Measurements from ENCODE around the gene ROPN1L. TPM values are rescaled to one million over a fixed set of nuclear protein-coding genes. Genes with fewer than 3 reads are reported as not detected.

ROPN1L gene
- total and polyA plus RNA-seq, 2 of the 4 experiments (the other 2 are of a cell fraction): 0.34 to 0.36 TPM

- in situ Hi-C loops (cut with MboI; ENCODE audit: low sequenced_read_pairs): no loop called here
- Histone ChIP-seq H3K4ac (ENCODE audit: low read depth, low read length) (peak overlapping the region; percentile 69), H3K56ac (ENCODE audit: extremely low read depth, insufficient read depth, low read length) (peak overlapping the region; percentile 36; the same call in 1 of the 2 replicates), H4K20me1 (ENCODE audit: insufficient read depth, low read length) (no peaks in the 10 kb centered on the region), H2BK5ac (ENCODE audit: low read depth, low read length, poor library complexity, severe bottlenecking) (peak overlapping the region; percentile 89), H3K14ac (replicated peaks; ENCODE audit: low read depth, low read length) (0 out of 2 replicates have a peak overlapping the region, but pooled peaks have one; percentile 29), H4K8ac (ENCODE audit: low read depth in 2 of 2, low read length in 2 of 2) (peak overlapping the region; percentile 31 to 74; a peak in 3 of 4 replicates), H3K18ac (ENCODE audit: low read depth, low read length) (peak overlapping the region; percentile 36), H3K4me2 (ENCODE audit: low read depth, low read length) (no peak overlapping the region), H3K9me1 (ENCODE audit: insufficient read depth, low read length) (peaks cover 10% of the 10 kb centered on the region; the same call in 1 of the 2 replicates), H2AFZ (replicated peaks; ENCODE audit: low read length, poor library complexity) (peak overlapping the region; percentile 75), H3K23ac (ENCODE audit: low read depth, low read length) (no peak overlapping the region; the same call in 1 of the 2 replicates), H4K5ac (ENCODE audit: low read depth, low read length) (peak overlapping the region; percentile 81), H2BK20ac (ENCODE audit: low read depth, low read length) (peak overlapping the region; percentile 90), H3K27me3 (ENCODE audit: control insufficient read depth, insufficient read depth, low read length) (no peaks in the 10 kb centered on the region), H3K9me3 (ENCODE audit: control insufficient read depth, insufficient read depth, low read length) (peaks cover 9% of the 10 kb centered on the region), H2BK120ac (ENCODE audit: low read depth, low read length) (peak overlapping the region; percentile 85), H3K4me3 (ENCODE audit: insufficient read depth, low read depth, low read length) (no peak overlapping the region), H2AK9ac (replicated peaks; ENCODE audit: low read depth, low read length, poor library complexity) (peak overlapping the region; percentile 33), H3K9ac (ENCODE audit: low read depth, low read length) (no peak overlapping the region), H3K36me3 (ENCODE audit: control insufficient read depth, insufficient read depth, low read length) (no peaks in the 10 kb centered on the region), H3K4me1 (ENCODE audit: control insufficient read depth, insufficient read depth, low read length) (peaks cover 15% of the 10 kb centered on the region), H4K91ac (ENCODE audit: insufficient read depth, low read depth, low read length) (peak overlapping the region; percentile 95), H3K79me1 (ENCODE audit: low read depth in 1 of 2, low read length in 2 of 2) (0 out of 4 replicates have a peak, but pooled peaks cover 0 to 2% of the 10 kb centered on the region in 2 experiments), H2AK5ac (ENCODE audit: low read depth, low read length) (peak overlapping the region; percentile 96), H2BK15ac (ENCODE audit: low read depth, low read length) (peak overlapping the region; percentile 64; the same call in 2 of the 3 replicates), H3K27ac (ENCODE audit: insufficient read depth, low read length) (peak overlapping the region; percentile 27)
- CTCF ChIA-PET: interaction anchor here (0.7 to 1.1 kb wide), 2 partner anchors 195 to 1030 kb away, joined by 3 to 5 read pairs; no protein-coding TSS in a partner anchor
- TF ChIP-seq NFE2L2 (IDR thresholded peaks at IDR 0.05; ENCODE audit: low read depth, low read length) (no peak), CTCF (conservative IDR thresholded peaks at IDR 0.05; ENCODE audit: low read depth, low read length) (no peak), ELK1 (IDR thresholded peaks at IDR 0.05; ENCODE audit: borderline replicate concordance, low read depth, low read length) (no peak), RCOR1 (IDR thresholded peaks at IDR 0.05; ENCODE audit: insufficient replicate concordance, low read length) (no peak), FOS (IDR thresholded peaks at IDR 0.05; ENCODE audit: low read depth, low read length) (peak; percentile 90), CEBPB (IDR thresholded peaks at IDR 0.05; ENCODE audit: low read depth, low read length) (peak; percentile 84), MAFK (IDR thresholded peaks at IDR 0.05; ENCODE audit: low read depth, low read length) (no peak), MXI1 (IDR thresholded peaks at IDR 0.05; ENCODE audit: borderline replicate concordance, low read depth, low read length) (no peak), USF2 (IDR thresholded peaks at IDR 0.05; ENCODE audit: low read depth, low read length) (no peak)
- WGBS, 2 experiments (ENCODE audit: extremely low coverage in 2 of 2, insufficient read length in 1 of 2): no CpG with 5 or more reads among the region's 11 CpGs
- dilution Hi-C loops (cut with HindIII; ENCODE audit: low sequenced_read_pairs, unreplicated experiment): no loop called here
- BruUV-seq (replicated peaks): no TSS peak
- ATAC-seq (ENCODE audit: low read depth) (peak; percentile 86), DNase-seq (peak; percentile 82)
- intact Hi-C loops (cut with micrococcal nuclease): no loop called here
- POLR2A ChIA-PET (ENCODE audit: unreplicated experiment): no interaction called here
These were observed 37.6 kb downstream of the ROPN1L start for GRCh38 chr5:10479154-10479721.
